ENCODE measurements around the gene NCOA7.
"Not testable (repeated sequence)": the region's sequence is repeated elsewhere in the genome, so short reads cannot be mapped to it uniquely, and the experiment has no call there.

Gene NCOA7

DNA sequence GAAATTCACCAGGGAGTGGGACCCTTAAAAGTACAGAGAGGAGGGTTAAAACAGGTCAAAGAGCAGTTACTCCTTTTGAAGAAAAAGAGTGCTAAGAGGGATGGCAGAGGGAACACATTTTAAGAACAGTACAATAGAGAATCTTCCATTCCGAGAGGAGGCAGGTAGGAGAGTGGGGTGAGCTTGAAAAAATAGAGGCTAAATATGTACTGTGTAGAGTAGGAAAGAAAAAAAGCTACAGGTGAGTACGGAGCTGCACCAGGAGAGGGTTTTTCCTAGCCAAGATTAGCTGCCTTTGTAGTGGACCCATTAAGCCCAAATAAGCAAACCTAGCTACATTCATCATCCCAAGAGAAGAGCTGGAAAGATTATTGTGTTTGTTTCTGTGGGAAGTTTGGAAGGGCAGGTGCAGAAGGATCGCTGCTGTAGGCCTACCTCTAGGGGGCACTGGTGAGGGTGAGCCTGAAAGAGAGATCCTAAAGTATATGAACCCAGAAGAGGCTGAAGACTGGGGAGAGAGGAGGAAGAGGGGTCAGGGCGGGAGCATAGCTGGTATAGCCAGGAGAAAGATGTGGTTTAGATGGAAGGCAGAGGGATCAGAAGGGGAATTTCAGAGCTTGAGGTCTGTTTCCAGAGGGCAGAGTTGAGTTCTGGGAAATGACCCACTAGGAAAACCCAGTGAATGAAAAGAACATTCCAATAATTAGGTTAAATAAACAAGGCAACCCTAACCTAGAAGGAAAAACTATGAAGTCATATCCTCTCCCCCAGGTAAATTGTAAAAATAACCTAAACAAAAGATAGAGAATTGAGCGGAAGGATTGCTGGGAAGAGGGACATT lies 115.6 kb downstream of the NCOA7 start:
- H3K27me3 ChIP-seq (ENCODE audit: insufficient read depth, low read length, poor library complexity): no peaks in the 10 kb centered on the region
- peak; percentile 38 for DNase-seq
- no peaks in the 10 kb centered on the region for H4K20me1 ChIP-seq (ENCODE audit: insufficient read depth, low read length)

DNA sequence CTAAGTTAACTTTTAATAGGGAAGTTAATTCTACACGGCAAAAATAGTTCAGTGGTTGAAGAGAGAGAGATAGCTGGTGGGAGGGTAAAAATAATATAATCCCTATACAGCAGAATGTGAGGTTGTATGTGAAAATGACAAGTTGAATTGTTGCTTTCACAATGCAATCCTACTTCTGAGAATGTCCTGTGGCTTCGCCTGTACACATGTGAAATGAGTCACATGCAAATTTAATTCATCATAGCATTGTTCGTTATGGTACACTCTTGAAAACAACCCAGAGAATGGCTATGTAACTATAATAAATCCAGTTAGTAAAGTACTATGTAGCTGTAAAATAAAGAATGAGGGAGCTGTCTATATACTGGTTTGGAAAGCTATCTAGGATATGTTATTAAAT lies 119.8 kb downstream of the NCOA7 start:
- H2AFZ ChIP-seq (ENCODE audit: low read depth, low read length): no peak overlapping the region
- H3K4me3 ChIP-seq (ENCODE audit: low read depth in 1 of 2, low read length in 2 of 2): no peak overlapping the region
- no peaks in the 10 kb centered on the region for H3K27me3 ChIP-seq (ENCODE audit: insufficient read depth, low read length, poor library complexity)
- no peak overlapping the region for H3K4me2 ChIP-seq (ENCODE audit: insufficient read depth, low read length)
- peaks cover 25% of the 10 kb centered on the region for H3K36me3 ChIP-seq (ENCODE audit: insufficient read depth, low read length)
- no peak for DNase-seq
- TF ChIP-seq EZH2 (IDR thresholded peaks at IDR 0.05; ENCODE audit: borderline replicate concordance, low read depth, low read length, severe bottlenecking) (no peak), CTCF (IDR thresholded peaks at IDR 0.05; ENCODE audit: borderline replicate concordance, extremely low read depth, low read length, poor library complexity, severe bottlenecking) (no peak)
- no peak overlapping the region for H3K9ac ChIP-seq (ENCODE audit: low read depth, low read length)
- no peak for ATAC-seq (ENCODE audit: insufficient read depth, low read depth)
- no peaks in the 10 kb centered on the region for H3K79me2 ChIP-seq (ENCODE audit: insufficient read depth, low read length)
- H3K4me1 ChIP-seq (ENCODE audit: insufficient read depth, low read length): no peaks in the 10 kb centered on the region
- no peaks in the 10 kb centered on the region for H4K20me1 ChIP-seq (ENCODE audit: insufficient read depth, low read length)
- no peaks in the 10 kb centered on the region for H3K9me3 ChIP-seq (ENCODE audit: insufficient read depth, low read length, severe bottlenecking)
- no peak overlapping the region for H3K27ac ChIP-seq (ENCODE audit: low read length)

More for the DNA sequence above, 115.6 kb downstream of the NCOA7 start:
- TF ChIP-seq EZH2 (IDR thresholded peaks at IDR 0.05; ENCODE audit: borderline replicate concordance, low read depth, low read length, severe bottlenecking) (no peak), CTCF (IDR thresholded peaks at IDR 0.05; ENCODE audit: borderline replicate concordance, extremely low read depth, low read length, poor library complexity, severe bottlenecking) (peak; percentile 72)
- Histone ChIP-seq H3K27ac (ENCODE audit: low read length) (no peak overlapping the region), H3K36me3 (ENCODE audit: insufficient read depth, low read length) (peaks cover 25% of the 10 kb centered on the region), H3K9ac (ENCODE audit: low read depth, low read length) (no peak overlapping the region), H3K4me1 (ENCODE audit: insufficient read depth, low read length) (no peaks in the 10 kb centered on the region), H2AFZ (ENCODE audit: low read depth, low read length) (no peak overlapping the region), H3K79me2 (ENCODE audit: insufficient read depth, low read length) (no peaks in the 10 kb centered on the region), H3K4me3 (ENCODE audit: low read depth in 1 of 2, low read length in 2 of 2) (no peak overlapping the region), H3K9me3 (ENCODE audit: insufficient read depth, low read length, severe bottlenecking) (no peaks in the 10 kb centered on the region), H3K4me2 (ENCODE audit: insufficient read depth, low read length) (no peak overlapping the region)
- peak; percentile 79 for ATAC-seq (ENCODE audit: insufficient read depth, low read depth)

- not testable (repeated sequence) for H3K9me3 ChIP-seq (ENCODE audit: insufficient read depth, low read length, severe bottlenecking); H3K27ac ChIP-seq (ENCODE audit: low read length)
These were observed 120.3 kb downstream of the NCOA7 start for GRCh38 chr6:125911051-125911451.

GRCh38 chr6:125912430-125912829 lies 121.7 kb downstream of the NCOA7 start:
- H3K79me2 ChIP-seq (ENCODE audit: insufficient read depth, low read length); H3K27ac ChIP-seq (ENCODE audit: low read length); H4K20me1 ChIP-seq (ENCODE audit: insufficient read depth, low read length); H3K4me2 ChIP-seq (ENCODE audit: insufficient read depth, low read length); H3K27me3 ChIP-seq (ENCODE audit: insufficient read depth, low read length, poor library complexity); H3K9me3 ChIP-seq (ENCODE audit: insufficient read depth, low read length, severe bottlenecking); H2AFZ ChIP-seq (ENCODE audit: low read depth, low read length); H3K9ac ChIP-seq (ENCODE audit: low read depth, low read length); H3K4me3 ChIP-seq (ENCODE audit: low read depth in 1 of 2, low read length in 2 of 2); DNase-seq; H3K4me1 ChIP-seq (ENCODE audit: insufficient read depth, low read length); ATAC-seq (ENCODE audit: insufficient read depth, low read depth): not testable (repeated sequence)
- peaks cover 31% of the 10 kb centered on the region for H3K36me3 ChIP-seq (ENCODE audit: insufficient read depth, low read length)

More at GRCh38 chr6:125911051-125911451, 120.3 kb downstream of the NCOA7 start:
- not testable (repeated sequence) for H3K4me3 ChIP-seq (ENCODE audit: low read depth in 1 of 2, low read length in 2 of 2); H2AFZ ChIP-seq (ENCODE audit: low read depth, low read length); H4K20me1 ChIP-seq (ENCODE audit: insufficient read depth, low read length); DNase-seq; H3K79me2 ChIP-seq (ENCODE audit: insufficient read depth, low read length); H3K9ac ChIP-seq (ENCODE audit: low read depth, low read length); H3K4me1 ChIP-seq (ENCODE audit: insufficient read depth, low read length); H3K4me2 ChIP-seq (ENCODE audit: insufficient read depth, low read length); ATAC-seq (ENCODE audit: insufficient read depth, low read depth); H3K27me3 ChIP-seq (ENCODE audit: insufficient read depth, low read length, poor library complexity)
- peaks cover 29% of the 10 kb centered on the region for H3K36me3 ChIP-seq (ENCODE audit: insufficient read depth, low read length)

All from DND-41 (cell line).